ENCODE results near the gene BCL2L14. TPM values are rescaled to one million over a fixed set of nuclear protein-coding genes. Genes with fewer than 3 reads are reported as not detected.
"Not testable (repeated sequence)": the region's sequence is repeated elsewhere in the genome, so short reads cannot be mapped to it uniquely, and the experiment has no call there.

The BCL2L14 gene
- total and polyA plus RNA-seq, 7 donors = 21.6 to 41.8 (median 36.0) TPM; not detected in 4

- Histone ChIP-seq H3K4me1 (no peaks in the 10 kb centered on the region), H3K27me3 (no peaks in the 10 kb centered on the region), H3K27ac (no peak overlapping the region), H3K36me3 (peaks cover 0 to 12% (median 0%) of the 10 kb centered on the region in 4 donors), H3K9me3 (peaks cover 0 to 6% (median 5%) of the 10 kb centered on the region in 4 donors), H3K4me3 (no peak overlapping the region)
- WGBS, 2 donors = 90 to 94% methylated on average over 1 of the region's 1 CpG
- no peak for DNase-seq
- TF ChIP-seq EP300 (IDR thresholded peaks at IDR 0.05) = no peak
- no peak for TF ChIP-seq POLR2A (IDR thresholded peaks at IDR 0.05)
- TF ChIP-seq CTCF (IDR thresholded peaks at IDR 0.05) = no peak
- no peak for TF ChIP-seq POLR2AphosphoS5 (IDR thresholded peaks at IDR 0.05)
- intact Hi-C loops (cut with DNase I) = no loop called here
These were observed 37.8 kb downstream of the BCL2L14 start for GRCh38 chr12:12108441-12109058.

GRCh38 chr12:12110923-12111555, 40.3 kb downstream of the BCL2L14 start:
- H3K36me3 ChIP-seq = peaks cover 0 to 14% (median 0%) of the 10 kb centered on the region in 4 donors
- DNase-seq = not testable (repeated sequence)

GRCh38 chr12:12115514-12115913, 44.8 kb downstream of the BCL2L14 start:
- TF ChIP-seq POLR2A (IDR thresholded peaks at IDR 0.05) (no peak), CTCF (IDR thresholded peaks at IDR 0.05) (no peak), EP300 (IDR thresholded peaks at IDR 0.05) (no peak), POLR2AphosphoS5 (IDR thresholded peaks at IDR 0.05) (no peak)
- Histone ChIP-seq H3K4me1 (no peaks in the 10 kb centered on the region), H3K27me3 (no peaks in the 10 kb centered on the region), H3K4me3 (no peak overlapping the region), H3K9me3 (no peaks in the 10 kb centered on the region), H3K36me3 (peaks cover 0 to 26% (median 4%) of the 10 kb centered on the region in 4 donors), H3K27ac (no peak overlapping the region)
- 87% methylated on average over 4 of the region's 4 CpGs for WGBS, 2 donors
- no peak for DNase-seq
- intact Hi-C loops (cut with DNase I) = no loop called here

More at GRCh38 chr12:12110923-12111555, 40.3 kb downstream of the BCL2L14 start:
- 83 to 93% methylated on average over 32 to 37 of the region's 37 CpGs for WGBS, 2 donors
- H3K27me3 ChIP-seq; H3K27ac ChIP-seq; H3K9me3 ChIP-seq; H3K4me1 ChIP-seq; intact Hi-C loops (cut with DNase I): not testable (repeated sequence)
- H3K4me3 ChIP-seq = peak overlapping the region in 1 of 4 donors; percentile 18

GRCh38 chr12:12116677-12117076, 45.9 kb downstream of the BCL2L14 start:
- no peak for DNase-seq
- no peaks in the 10 kb centered on the region for H3K9me3 ChIP-seq
- H3K4me1 ChIP-seq = no peaks in the 10 kb centered on the region
- peaks cover 0 to 37% (median 5%) of the 10 kb centered on the region in 4 donors for H3K36me3 ChIP-seq
- H3K27me3 ChIP-seq = no peaks in the 10 kb centered on the region
- intact Hi-C loops (cut with DNase I) = no loop called here
- TF ChIP-seq POLR2AphosphoS5 (IDR thresholded peaks at IDR 0.05) = no peak
- TF ChIP-seq CTCF (IDR thresholded peaks at IDR 0.05) = no peak
- no peak for TF ChIP-seq POLR2A (IDR thresholded peaks at IDR 0.05)
- TF ChIP-seq EP300 (IDR thresholded peaks at IDR 0.05) = no peak
- H3K27ac ChIP-seq = no peak overlapping the region
- WGBS, 2 donors = 16 to 76% methylated on average over 2 of the region's 2 CpGs
- no peak overlapping the region for H3K4me3 ChIP-seq

GRCh38 chr12:12121061-12121460, 50.3 kb downstream of the BCL2L14 start:
- intact Hi-C loops (cut with DNase I) = no loop called here
- no peak for DNase-seq
- peaks cover 0 to 67% (median 13%) of the 10 kb centered on the region in 4 donors for H3K36me3 ChIP-seq
- H3K27me3 ChIP-seq = no peaks in the 10 kb centered on the region
- no peak overlapping the region for H3K27ac ChIP-seq
- TF ChIP-seq EP300 (IDR thresholded peaks at IDR 0.05) (no peak), POLR2AphosphoS5 (IDR thresholded peaks at IDR 0.05) (no peak), CTCF (IDR thresholded peaks at IDR 0.05) (no peak), POLR2A (IDR thresholded peaks at IDR 0.05) (no peak)
- no peaks in the 10 kb centered on the region for H3K4me1 ChIP-seq
- 85 to 89% methylated on average over 5 of the region's 5 CpGs for WGBS, 2 donors
- H3K4me3 ChIP-seq = no peak overlapping the region
- no peaks in the 10 kb centered on the region for H3K9me3 ChIP-seq
